Stimulated activated CD8-positive, alpha-beta memory T cell treated with anti-CD3 and anti-CD28 coated beads, Interleukin-15, amount 100 ng/mL, for 4 hours (primary cell): ENCODE results near the gene THAP4.
"Not testable (repeated sequence)": the region's sequence is repeated elsewhere in the genome, so short reads cannot be mapped to it uniquely, and the experiment has no call there.

ENCODE experiments used
- DNase-seq, 2 donors: peaks; one replicate each; pipeline ENCODE4 v3.0.0-alpha.2; 2020; ENCODE audit warnings: low read depth in 2 of 2

THAP4 gene

DNA sequence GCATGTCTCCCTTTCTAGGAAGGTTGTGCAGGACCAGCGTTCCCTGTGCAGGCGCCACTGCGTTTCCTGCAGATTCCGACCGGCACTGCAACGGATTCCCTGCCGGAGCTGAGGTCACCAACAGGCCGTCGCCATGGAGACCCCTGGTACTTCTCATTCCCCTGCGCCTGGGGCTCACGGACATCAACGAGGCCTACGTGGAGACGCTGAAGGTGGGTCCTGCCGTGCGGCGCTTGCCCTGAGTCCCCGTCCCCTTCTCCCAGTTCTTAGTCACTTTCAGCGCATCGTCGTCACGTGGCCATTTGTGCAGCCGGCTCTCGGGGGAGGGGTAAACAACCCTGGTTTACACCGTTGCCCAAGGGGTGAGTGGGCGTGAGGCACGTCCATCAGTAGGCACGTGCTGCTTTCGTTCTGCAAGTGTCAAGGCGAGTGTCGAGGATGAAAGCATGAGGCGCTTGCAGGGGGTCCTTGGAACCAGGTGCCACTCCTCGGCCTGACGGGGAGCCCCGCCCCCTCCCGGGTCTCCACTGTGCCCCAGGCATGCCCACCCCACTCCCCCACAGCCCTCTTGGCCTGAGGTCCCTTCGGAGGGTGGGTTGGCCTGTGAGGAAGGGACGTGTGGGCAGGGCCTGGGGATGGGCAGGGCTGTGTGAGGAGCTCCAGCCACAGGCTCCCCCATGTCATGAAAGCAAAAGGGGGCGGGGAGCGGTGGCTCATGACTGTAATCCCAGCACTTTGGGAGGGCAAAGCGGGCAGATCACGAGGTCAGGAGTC is 29.9 kb upstream of the THAP4 start:
- no peak for DNase-seq

DNA sequence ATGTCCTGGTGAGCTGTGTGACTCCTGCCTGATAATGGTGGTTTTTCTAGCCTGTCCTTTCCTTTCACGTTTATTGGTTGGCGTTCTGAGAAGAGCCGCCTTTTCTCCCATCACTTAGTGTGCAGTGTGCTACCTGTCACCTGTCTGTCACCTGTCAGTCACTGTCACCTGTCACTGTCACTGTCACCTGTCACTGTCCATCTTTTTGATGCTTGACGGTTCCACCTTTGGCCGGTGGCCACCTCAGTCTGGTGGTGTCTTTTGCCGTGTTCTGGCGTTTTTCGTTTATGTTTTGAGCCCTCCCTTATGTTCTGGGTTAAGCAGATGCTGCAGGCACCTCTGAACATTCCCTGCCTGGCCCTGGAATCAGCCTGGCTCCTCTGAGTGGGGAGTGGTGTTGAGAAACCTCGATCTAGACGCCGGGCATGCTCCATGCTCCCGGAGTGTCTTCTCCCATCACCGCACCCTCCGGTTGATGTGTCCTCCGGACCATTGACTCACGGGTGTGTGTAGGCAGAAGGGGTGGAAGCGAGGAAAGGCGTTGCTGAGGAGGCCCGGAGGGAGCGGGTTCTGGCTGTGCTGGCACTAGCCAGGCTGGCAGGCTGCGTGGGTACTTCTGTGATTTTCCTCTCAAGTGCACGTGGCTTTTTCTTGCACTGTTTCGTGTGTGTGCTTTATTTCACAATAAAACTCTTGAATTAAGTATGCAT is 28.9 kb upstream of the THAP4 start:
- no peak for DNase-seq

DNA sequence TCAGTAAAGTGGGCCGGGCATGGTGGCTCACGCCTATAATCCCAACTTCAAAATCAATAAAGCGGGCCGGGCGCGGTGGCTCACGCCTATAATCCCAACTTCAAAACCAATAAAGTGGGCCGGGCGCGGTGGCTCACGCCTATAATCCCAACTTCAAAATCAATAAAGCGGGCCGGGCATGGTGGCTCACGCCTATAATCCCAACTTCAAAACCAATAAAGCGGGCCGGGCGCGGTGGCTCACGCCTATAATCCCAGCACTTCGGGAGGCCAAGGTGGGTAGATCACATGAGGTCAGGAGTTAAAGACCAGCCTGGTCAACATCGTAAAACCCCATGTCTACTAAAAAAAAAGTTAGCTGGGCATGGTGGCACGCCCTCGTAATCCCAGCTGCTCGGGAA is 25.8 kb upstream of the THAP4 start:
- not testable (repeated sequence) for DNase-seq

DNA sequence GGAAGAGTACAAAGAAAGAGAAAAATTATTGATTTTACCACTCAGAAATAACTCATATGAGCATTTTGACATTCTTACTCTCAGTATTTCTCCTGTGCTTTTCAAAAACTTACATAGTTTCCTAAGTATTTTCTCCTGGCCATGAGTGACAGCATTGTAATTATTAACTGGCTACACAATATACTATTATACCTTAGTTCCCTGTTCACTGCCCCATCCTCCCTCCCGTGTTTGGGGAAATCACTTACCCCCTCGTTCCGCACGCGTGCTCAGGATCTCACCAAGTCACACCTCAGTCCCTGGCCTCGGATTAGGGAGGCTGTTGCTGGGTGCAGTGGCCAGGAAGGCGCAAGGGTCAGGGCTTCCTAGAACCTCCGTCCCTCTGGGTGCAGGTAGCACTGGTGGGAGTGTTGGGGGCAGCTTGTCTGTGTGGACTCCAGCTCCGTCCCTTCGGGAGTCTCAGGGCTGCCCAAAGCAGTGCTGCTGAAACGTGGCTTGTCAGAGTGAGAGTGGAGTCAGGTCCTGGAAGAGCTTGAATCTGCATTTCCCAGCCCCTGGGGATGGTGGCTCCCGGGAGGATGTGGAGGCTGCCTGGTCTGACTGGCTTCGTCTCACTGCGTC is 23.7 kb upstream of the THAP4 start:
- no peak for DNase-seq

DNA sequence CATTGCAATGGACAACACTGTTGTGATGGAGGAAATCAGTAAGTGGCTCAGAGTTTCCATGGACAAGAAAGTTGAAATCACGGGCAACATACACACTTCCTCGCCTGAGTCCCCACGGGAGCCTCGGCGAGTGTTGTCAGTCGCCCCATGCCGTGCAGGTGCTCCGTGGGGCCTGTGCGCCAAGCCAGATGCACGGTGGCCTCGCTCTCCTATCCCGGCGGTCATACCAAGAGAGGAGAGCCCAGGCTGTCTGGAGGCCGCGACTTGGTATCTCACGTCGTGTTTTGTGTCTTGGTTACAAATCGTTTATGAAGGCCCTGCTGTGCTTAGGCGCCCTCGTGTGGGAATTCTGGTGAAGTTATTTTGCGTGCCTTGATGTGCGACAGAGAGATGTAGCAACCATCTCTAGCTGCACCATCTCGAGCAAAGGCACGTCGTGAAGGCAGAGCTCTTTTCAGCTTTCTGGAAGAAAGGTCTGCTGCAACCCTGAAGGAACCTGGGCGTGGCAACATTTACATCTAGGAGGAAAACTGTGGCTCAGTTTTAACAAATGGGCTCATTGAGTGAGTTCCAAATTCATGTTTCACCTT is 22.3 kb upstream of the THAP4 start:
- no peak for DNase-seq

DNA sequence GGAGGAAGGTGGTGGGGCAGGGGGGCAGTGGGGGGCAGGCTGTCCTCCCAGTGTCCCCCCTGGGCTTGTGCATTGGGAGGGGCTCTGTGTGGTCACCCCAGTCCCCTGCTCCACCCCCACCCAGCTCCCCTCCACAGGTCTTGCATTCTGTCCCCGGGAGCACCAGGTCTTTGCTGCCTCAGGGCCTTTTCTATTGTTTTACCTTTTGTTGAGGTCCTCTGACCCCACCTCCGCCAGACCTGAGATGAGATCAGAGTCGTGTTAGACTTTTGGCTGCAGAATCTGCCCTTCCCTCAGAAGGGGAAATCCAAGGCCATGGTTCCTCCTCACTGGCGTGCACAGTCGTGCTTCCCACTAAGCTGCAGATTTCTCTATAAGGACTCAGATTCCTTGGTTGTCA is 21.3 kb upstream of the THAP4 start:
- no peak for DNase-seq

DNA sequence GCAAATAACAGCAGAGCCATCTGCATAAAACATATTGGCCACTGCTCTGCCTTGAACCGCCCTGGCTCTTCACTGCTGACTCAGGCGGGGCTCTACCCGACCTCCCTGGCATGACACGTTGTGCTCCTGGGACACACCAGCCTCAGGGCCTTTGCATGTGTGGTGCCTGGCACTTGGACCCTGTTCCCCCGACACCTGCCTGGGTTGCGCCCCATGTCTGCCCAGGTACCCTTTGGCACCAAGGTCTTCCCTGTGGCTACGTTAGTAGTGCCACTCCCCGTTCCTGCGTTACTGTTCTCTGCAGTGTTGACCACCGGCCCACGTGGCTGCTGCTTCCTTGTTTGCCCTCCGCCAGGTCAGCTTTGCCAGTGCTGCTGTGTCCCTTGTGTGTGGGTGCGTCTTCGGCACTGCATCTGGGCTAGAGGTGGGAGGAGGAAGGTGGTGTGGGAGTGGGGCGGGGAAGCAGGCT is 20.9 kb upstream of the THAP4 start:
- DNase-seq = no peak

DNA sequence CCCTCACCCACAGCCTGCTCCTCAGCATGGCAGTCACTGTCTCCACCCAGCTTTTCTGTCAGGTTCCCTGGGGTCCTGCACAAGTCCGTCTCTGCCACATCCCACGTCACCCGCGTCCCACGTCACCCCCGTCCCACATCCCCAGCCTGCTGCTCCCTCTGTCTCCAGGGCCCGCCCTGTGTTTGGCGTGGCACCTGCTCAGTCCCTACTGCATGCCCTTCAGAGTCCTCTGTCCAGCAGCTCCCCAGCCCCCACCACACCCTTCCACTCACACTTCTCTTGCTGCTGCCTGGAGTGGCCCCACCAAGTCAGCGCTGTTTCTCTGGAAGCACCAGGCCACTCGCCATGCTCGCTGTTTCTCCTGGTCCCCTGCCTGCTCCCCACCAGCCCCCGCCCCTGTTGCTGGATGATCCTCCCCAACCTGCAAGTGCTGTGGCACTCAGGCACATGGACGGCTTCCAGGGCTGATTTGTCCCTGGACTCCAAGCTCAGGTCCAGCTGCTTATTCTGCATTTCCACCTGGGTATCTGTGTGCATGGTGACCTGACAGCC is 19.3 kb upstream of the THAP4 start:
- DNase-seq = no peak

DNA sequence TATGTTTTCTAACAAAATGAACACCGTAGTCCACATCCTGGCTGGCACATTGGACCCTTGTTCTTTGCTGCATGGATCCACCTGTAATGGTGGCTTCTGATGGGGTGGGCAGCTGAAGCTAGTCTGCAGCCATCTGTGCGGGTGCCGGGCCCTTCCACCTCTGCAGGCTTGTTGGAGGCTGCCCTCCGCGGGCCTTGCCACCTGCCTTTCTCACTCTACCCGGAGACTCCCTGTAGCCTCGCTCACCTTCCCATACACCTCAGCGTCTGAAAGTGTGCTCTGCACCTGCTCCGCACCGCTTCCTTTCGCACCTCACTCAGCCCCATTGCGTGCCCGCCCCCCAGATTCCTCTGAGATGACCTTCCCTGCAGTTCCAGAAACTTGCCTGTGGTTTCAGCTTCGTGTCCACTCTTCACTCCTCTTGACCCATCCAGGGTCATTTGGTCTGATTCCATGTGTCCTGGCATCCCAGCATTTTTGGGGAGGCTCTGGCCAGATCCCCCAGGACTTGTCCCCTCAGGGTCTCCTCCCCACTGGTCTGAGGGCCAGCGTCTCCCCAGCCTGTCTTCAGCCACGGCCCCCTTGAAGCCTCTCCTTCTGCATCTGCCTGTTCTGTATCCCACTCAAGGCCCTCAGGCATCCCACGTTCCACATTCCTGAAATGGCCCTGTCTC is 18.7 kb upstream of the THAP4 start:
- no peak for DNase-seq

DNA sequence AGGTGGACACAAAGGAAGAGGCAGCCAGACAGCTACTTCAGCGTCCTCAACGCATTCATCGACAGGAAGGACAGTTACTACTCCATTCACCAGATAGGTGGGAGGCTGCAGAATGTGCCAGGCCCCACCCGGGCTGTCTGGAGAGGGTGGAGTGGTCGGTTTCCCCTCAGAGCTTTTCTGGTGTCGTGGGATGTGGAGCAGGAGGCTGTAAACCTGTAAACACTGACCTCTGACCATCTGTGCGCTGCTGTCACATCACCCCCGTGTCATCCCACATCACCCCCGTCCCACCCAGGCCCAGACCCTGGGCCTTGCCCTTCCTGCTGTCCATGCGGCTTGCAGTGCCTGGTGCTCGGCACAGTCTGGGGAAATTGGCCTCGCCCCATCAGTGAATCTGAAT is 17.6 kb upstream of the THAP4 start:
- no peak for DNase-seq

DNA sequence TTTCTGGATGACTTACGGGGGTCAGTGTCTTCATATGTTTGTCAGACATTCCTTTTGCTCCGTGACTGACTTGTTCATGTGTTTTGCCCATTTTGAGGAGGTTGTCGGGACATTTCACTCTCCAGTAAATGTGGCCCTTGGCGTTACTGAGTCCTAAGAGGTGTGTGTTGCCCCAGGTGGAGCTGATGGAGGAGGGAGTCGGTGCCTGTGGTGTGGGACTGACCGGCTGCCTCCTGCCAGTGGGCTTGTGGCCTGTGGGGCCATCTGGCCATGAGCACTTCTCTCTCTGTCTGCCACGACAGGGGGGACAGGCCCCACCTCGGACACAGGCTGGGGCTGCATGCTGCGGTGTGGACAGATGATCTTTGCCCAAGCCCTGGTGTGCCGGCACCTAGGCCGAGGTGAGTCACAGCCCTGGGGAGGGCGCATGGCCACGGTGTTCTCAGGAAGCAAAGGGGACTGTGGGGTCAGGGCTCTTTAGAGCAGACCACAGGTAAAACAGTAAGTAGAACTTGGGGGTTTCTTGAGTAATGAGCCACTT is 16.3 kb upstream of the THAP4 start:
- no peak for DNase-seq

DNA sequence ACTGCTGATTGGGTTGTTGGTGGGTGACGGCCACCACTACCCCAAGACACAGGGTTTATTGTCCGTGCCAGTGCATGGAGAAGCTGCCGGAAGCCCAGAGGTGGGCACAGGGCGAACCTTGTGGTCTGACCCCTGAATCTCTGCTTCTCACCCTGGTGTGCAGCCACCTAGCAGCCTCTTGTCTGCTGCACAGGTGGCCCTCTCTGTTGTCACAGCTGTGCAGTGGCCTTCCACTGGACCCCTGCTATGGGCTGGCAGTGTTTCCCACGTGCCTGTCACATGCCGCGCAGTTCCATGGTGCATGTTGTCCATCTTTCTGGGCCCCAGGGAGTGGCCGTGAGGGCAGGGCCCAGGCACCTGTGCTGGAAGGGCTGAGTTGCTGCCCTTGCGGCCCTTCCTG is 15.8 kb upstream of the THAP4 start:
- no peak for DNase-seq

DNA sequence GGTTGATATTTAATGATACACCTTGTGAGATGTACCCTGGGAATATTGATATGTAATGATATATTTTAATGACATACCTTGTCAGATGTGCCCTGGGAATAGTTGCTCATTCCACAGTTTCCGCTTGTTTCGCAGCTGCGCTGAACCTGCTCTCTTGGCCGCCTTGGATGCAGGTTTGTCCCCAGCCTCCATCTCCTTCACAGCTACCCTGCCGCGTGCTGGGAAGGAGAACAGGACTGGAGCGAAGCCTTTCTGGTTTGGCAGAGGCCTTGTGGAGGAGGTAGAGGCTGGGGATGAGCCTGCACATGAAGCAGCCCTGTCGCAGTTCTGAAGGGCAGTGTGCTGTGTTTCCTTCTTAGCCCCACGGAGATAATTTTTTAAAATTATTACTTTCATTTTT is 15.2 kb upstream of the THAP4 start:
- DNase-seq = no peak

DNA sequence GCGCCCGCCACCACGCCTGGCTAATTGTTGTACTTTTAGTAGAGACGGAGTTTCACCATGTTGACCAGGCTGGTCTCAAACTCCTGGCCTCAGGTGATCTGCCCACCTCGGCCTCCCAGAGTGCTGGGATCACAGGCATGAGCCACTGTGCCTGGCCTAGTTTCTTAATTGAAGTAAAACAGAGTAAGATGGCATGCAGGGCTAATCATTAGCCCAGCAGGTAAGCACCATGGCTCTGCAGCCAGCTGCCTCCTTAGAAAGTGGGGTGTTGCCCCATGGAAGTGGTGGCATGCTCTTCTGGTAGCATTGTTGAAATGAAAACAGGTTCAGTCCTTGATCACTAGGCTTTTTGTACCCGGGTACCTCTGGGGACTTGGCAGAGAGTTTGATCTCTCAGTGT is 13.0 kb upstream of the THAP4 start:
- no peak for DNase-seq

DNA sequence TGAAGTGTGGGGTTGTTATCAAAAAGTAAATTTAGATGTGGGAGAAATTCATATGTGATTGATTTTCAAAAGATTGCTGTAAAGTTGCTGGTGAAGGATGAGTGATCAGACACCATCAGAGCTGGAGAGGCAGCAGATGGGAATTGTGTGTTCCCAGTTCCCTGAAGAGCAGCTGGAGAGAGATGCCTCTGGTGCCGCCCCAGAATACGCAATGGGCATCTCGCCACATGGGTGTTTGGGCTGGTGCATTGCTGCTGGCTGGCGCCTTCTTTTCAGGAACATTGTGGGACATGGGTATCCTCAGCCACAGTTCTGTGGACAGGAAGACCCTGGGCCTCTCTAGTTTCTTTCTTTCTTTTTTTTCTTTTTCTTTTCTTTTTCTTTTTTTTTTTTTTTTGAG is 12.4 kb upstream of the THAP4 start:
- no peak for DNase-seq

DNA sequence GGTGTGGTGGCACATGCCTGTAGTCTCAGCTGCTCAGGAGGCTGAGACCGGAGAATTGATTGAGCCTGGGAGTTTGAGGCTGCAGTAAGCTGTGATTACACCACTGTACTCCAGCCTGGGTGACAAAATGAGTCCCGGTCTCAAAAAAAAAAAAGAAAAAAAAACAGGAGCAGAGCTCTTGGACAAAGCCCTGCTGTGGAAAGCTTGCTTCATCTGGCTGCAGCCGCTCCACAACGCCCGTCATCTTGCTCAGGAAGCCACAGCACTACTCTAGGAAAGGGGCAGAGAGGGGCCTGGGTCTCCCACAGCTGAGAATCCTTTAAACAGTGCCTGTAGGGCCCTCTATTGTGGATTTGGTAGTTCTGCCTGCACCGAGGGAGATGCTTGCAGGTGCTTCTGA is 11.5 kb upstream of the THAP4 start:
- no peak for DNase-seq

DNA sequence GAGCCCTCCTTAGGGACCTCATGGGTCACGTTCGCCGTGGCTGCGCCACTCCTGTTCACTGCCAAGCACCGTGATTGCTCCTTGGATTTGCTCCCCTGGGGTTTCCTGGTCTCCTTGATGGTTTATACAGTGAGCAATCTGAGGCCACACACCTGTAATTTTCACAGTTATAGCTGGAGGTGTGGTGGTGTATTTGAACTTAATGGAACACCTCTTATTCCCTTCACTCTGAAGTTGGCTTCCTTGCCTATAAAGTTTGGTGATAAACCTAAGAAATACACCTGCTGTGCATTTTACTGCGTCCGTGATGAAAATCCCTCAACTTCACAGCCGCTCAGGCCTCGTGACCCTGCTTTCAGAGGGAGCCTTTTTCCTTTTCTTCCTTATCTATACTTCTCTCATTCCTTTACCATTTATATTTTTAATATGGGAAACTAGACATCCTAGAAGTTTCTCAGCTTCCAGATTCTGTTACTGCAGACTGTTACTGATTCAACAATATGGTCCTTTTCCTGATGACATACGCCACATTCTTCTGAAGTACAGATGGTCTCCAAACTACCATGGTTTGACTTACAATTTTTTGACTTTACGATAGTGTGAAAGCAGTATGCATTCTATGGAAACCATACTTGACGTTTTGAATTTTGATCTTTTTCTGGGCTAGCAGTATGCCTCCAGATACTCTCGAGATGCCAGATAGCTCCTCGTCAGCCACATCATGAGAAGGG is 9.1 kb upstream of the THAP4 start:
- no peak for DNase-seq

DNA sequence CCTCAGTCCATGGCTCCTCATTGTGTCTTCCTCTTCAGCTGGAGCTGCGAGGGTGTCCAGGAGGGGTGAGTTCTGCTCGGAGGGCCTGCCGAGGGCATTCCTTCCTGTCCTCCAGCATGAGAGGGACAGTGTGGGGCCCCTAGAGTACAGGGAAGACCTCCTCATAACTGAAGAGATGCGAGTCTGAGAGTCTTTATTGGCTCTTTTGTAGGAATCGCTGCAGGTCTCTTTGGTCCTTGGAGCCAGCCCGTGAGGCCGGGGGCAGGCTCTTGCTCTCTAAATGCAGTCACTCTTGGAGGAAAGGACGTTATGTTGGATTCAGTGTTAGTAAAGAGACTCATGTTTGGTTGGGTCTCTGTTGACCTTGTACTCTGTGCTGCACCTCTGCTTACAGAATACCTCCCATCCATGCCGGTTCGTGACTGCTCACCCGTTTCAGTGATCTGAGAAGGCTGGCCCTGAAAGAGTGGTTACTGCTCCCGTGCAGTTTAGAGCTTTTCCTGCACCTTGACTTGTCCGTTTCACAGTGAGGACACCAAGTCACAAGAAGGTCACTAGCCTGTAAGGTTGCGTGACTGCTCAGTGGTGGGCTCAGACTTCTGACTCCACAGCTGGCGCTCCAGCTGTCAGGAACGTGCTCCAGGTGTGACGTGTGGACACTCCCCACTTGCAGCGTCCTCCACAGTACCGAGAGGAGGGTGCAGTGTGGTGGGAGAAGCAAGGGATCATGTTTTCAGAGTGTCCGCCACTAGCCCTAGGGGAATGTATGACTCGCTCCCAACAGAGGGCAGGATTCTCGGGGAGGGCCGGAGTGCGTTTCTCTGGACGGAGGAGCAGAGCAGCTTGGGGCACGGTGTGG is 8.3 kb upstream of the THAP4 start:
- no peak for DNase-seq

DNA sequence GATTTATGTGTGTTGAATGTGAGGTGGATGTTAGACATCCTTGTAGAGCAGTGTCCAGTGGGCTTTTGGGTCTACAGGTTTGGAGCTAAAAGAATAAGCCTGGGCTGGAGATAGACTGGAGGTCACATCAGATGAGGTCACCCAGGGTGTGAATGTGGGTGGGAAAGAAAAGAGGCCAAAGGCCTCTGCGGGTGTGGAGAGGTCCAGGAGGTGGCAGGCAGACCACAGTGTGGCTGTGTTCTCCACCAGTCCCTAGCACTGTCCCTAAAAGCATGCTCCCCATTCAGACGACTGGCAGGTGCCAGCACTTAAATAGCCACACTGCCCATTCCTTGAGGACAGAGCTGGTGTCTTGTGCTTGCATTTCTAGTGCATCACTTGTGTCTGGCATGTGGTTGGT is 4.7 kb upstream of the THAP4 start:
- no peak for DNase-seq
